ENCODE data around the gene USH1G.
"Not testable (repeated sequence)": the region's sequence is repeated elsewhere in the genome, so short reads cannot be mapped to it uniquely, and the experiment has no call there.

The USH1G gene

GRCh38 chr17:74873037-74873873 lies 49.8 kb downstream of the USH1G start:
- peak; percentile 96 for DNase-seq

GRCh38 chr17:74872313-74873036 lies 50.6 kb downstream of the USH1G start, which contains the start of gene FDXR:
TSS of gene FDXR (minus strand) at chr17:74872994. CDS start at chr17:74872944, 50 bp downstream.
- no peak for DNase-seq

- no peak for DNase-seq
Measured at GRCh38 chr17:74871356-74872076, 51.5 kb downstream of the USH1G start.

GRCh38 chr17:74870512-74870911 lies 52.5 kb downstream of the USH1G start:
- DNase-seq, result no peak

- not testable (repeated sequence) for DNase-seq
Measured at GRCh38 chr17:74870028-74870427, 53.0 kb downstream of the USH1G start.

- DNase-seq, result no peak
Measured at GRCh38 chr17:74868908-74869255, 54.2 kb downstream of the USH1G start.

- no peak for DNase-seq
Measured at GRCh38 chr17:74868251-74868907, 54.7 kb downstream of the USH1G start.

- DNase-seq, result no peak
Measured at GRCh38 chr17:74866198-74866835, 56.7 kb downstream of the USH1G start.

Data from NCI-H1048 (cell line).